Tibial nerve (tissue), 4 donors: ENCODE measurements around the gene ZNF500. TPM values are rescaled to one million over a fixed set of nuclear protein-coding genes. Genes with fewer than 3 reads are reported as not detected.
"Not testable (repeated sequence)": the region's sequence is repeated elsewhere in the genome, so short reads cannot be mapped to it uniquely, and the experiment has no call there.

ENCODE experiments used
- DNase-seq, 2 donors: peaks; one replicate each; pipeline ENCODE4 v3.0.0-alpha.2; 2019; ENCODE audit warnings: low spot score in 2 of 2
- H3K27ac ChIP-seq, 4 donors: fragments of 200-600 bp; sonication (generic) in 3 of 4; one replicate each; pipeline ENCODE4 v1.5.1; 2017 to 2019; ENCODE audit warnings: mild to moderate bottlenecking in 1 of 4
- H3K27me3 ChIP-seq, 2 donors: fragments of 200-600 bp; sonication (generic) in 1 of 2; one replicate each; pipeline versions ENCODE4 v1.5.1 to v1.6.0; 2017 to 2019
- H3K36me3 ChIP-seq, 3 donors: fragments of 200-600 bp; sonication (generic); one replicate each; pipeline ENCODE4 v1.5.1; 2018 to 2019
- H3K4me1 ChIP-seq, 4 donors: fragments of 200-600 bp; sonication (generic) in 3 of 4; one replicate each; pipeline ENCODE4 v1.5.1; 2017 to 2019
- H3K4me3 ChIP-seq, 4 donors: fragments of 200-600 bp; sonication (generic) in 3 of 4; one replicate each; pipeline ENCODE4 v1.5.1; 2017 to 2019; ENCODE audit warnings: mild to moderate bottlenecking in 1 of 4, moderate library complexity in 1 of 4
- H3K9me3 ChIP-seq, 4 donors: fragments of 200-600 bp; sonication (generic) in 3 of 4; one replicate each; pipeline ENCODE4 v1.5.1; 2017 to 2019
- CTCF ChIP-seq, 5 experiments: fragments of 200-600 bp in 3 of 5; fragments of 450-650 bp in 2 of 5; sonication (generic) in 3 of 5; IDR thresholded peaks; one replicate each; pipeline ENCODE4 v1.5.1; 2016 to 2019; ENCODE audit warnings: antibody characterized with exemption in 5 of 5, mild to moderate bottlenecking in 3 of 5, moderate library complexity in 2 of 5
- EP300 ChIP-seq, 2 donors: sonication (generic); formaldehyde crosslinking; IDR thresholded peaks; one replicate each; pipeline ENCODE4 v1.6.1; 2017; ENCODE audit warnings: antibody characterized with exemption in 2 of 2, mild to moderate bottlenecking in 1 of 2
- POLR2A ChIP-seq, 2 donors: fragments of 450-650 bp; IDR thresholded peaks; one replicate each; pipeline ENCODE4 v1.6.1; 2017; ENCODE audit warnings: antibody characterized with exemption in 2 of 2, mild to moderate bottlenecking in 2 of 2, moderate library complexity in 2 of 2
- WGBS, 2 donors: methylation state at CpG; one replicate each; pipeline ENCODE4 v1.1.5; 2018; 5-methylcytosine and 5-hydroxymethylcytosine counted together
- total RNA-seq, 4 donors: library from RNA; depleted of rRNA; stranded (reverse); fragments of >200 nt; gene quantifications; one replicate each; pipeline ENCODE4 v1.1.0, GENCODE V29; 2016

ZNF500 gene
- total RNA-seq, 4 donors from 2014 or later: 20.3 to 43.2 (median 34.4) TPM

GRCh38 chr16:4744555-4745273 lies 22.2 kb downstream of the ZNF500 start:
- DNase-seq: no peak
- Histone ChIP-seq H3K4me1 (peaks cover 0 to 22% (median 8%) of the 10 kb centered on the region in 4 donors), H3K27ac (no peak overlapping the region), H3K4me3 (no peak overlapping the region), H3K27me3 (no peaks in the 10 kb centered on the region), H3K36me3 (peaks cover 0 to 15% (median 0%) of the 10 kb centered on the region in 3 donors), H3K9me3 (no peaks in the 10 kb centered on the region)
- no peak for TF ChIP-seq CTCF (IDR thresholded peaks at IDR 0.05)
- TF ChIP-seq POLR2A (IDR thresholded peaks at IDR 0.05): no peak
- TF ChIP-seq EP300 (IDR thresholded peaks at IDR 0.05): no peak
- WGBS, 2 donors: 58 to 77% methylated on average over 13 of the region's 13 CpGs

DNA sequence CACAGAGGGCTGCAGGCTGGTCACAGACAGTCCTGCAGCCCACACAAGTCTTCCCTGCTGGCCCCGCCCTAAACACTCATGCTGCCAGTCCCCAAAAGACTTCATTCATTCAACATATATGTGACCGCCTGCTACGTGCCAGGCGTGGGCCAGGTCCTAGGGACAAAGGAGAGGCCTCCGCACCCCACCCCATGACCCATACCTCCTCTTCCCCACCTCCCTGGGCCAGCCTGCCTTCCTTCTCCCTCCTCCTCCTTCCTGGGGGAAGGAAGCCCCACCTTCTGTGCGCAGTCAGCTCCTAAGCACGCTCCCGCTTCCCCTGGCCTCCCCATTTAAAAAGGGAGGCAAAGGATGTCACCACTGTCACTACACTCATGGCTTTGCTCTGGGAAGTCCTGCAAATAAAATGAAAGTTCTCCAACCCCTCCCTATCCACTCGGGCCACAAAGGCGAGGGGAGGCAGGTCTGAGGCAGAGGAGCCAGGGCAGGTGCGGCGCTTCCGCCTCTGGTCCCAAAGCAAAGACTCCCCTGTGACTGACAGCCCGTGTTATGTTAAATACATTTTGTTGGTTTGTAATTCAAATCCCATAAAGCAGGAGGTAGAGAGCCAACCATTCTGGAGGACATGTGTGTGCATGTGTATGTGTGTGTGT lies 23.6 kb downstream of the ZNF500 start:
- TF ChIP-seq POLR2A (IDR thresholded peaks at IDR 0.05): no peak
- WGBS, 2 donors: 28 to 46% methylated on average over 13 to 14 of the region's 14 CpGs

DNA sequence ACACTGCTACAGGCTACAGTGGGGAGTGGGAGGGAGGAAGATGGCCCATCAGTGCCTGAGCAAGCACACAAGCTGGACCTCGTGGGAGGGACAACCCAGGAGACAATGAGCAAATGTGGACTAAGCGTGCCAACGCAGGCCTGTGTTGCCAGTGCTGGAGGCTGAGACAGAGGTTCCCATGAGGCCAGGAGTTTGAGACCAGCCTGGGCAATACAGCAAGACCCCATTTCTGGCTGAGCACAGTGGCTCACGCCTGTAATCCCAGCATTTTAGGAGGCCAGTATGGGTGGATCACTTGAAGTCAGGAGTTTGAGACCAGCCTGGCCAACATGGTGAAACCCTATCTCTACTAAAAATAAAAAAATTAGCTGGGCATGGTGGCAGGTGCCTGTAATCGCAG lies 28.6 kb downstream of the ZNF500 start:
- WGBS, 2 donors: 70 to 83% methylated on average over 5 of the region's 5 CpGs
- H3K4me1 ChIP-seq: peaks cover 0 to 17% (median 9%) of the 10 kb centered on the region in 4 donors
- H3K4me3 ChIP-seq, H3K36me3 ChIP-seq, H3K27me3 ChIP-seq, H3K27ac ChIP-seq, DNase-seq, H3K9me3 ChIP-seq: not testable (repeated sequence)

More for the DNA sequence above, 23.6 kb downstream of the ZNF500 start:
- peak overlapping the region in 1 of 4 donors; percentile 21 for H3K4me3 ChIP-seq
- peaks cover 0 to 1% (median 0%) of the 10 kb centered on the region in 3 donors for H3K36me3 ChIP-seq
- H3K4me1 ChIP-seq: peaks cover 0 to 22% (median 8%) of the 10 kb centered on the region in 4 donors
- no peaks in the 10 kb centered on the region for H3K9me3 ChIP-seq
- H3K27me3 ChIP-seq: no peaks in the 10 kb centered on the region
- DNase-seq: no peak
- no peak overlapping the region for H3K27ac ChIP-seq

GRCh38 chr16:4737545-4737944 lies 29.4 kb downstream of the ZNF500 start:
- DNase-seq: no peak
- Histone ChIP-seq H3K4me1 (peaks cover 0 to 18% (median 7%) of the 10 kb centered on the region in 4 donors), H3K4me3 (no peak overlapping the region), H3K9me3 (no peaks in the 10 kb centered on the region), H3K36me3 (no peaks in the 10 kb centered on the region), H3K27ac (no peak overlapping the region), H3K27me3 (no peaks in the 10 kb centered on the region)
- no peak for TF ChIP-seq POLR2A (IDR thresholded peaks at IDR 0.05)
- no peak for TF ChIP-seq EP300 (IDR thresholded peaks at IDR 0.05)
- no peak for TF ChIP-seq CTCF (IDR thresholded peaks at IDR 0.05)
- 68 to 72% methylated on average over 15 of the region's 15 CpGs for WGBS, 2 donors

DNA sequence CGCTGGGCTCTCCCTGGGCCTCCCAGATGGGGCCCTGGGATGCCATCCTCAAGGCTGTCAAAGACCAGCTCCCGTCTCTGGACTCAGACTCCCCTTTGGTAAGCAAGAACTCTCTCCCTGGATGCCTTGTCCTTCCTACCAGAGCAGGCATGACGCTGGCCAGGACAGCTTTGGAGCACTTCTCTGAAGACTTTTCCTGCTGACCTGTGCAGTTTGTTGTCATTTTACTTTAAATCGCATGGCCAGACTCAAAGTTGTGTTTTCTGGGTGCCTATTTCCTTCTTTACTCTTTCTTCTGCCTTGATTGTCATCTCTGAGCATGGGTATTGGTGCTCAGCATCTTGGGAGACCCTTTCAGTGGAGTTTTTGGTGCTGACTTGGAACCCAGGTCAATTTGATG lies 30.4 kb downstream of the ZNF500 start:
- no peak for DNase-seq
- WGBS, 2 donors: 86 to 89% methylated on average over 4 of the region's 4 CpGs
- H3K27ac ChIP-seq: no peak overlapping the region
- H3K36me3 ChIP-seq: peaks cover 0 to 1% (median 0%) of the 10 kb centered on the region in 3 donors
- H3K4me3 ChIP-seq: no peak overlapping the region
- no peaks in the 10 kb centered on the region for H3K9me3 ChIP-seq
- no peak for TF ChIP-seq CTCF (IDR thresholded peaks at IDR 0.05)
- no peak for TF ChIP-seq EP300 (IDR thresholded peaks at IDR 0.05)
- no peak for TF ChIP-seq POLR2A (IDR thresholded peaks at IDR 0.05)
- H3K27me3 ChIP-seq: no peaks in the 10 kb centered on the region
- H3K4me1 ChIP-seq: peaks cover 0 to 18% (median 7%) of the 10 kb centered on the region in 4 donors
